Activated CD4-positive, alpha-beta T cell treated with anti-CD3 and anti-CD28 coated beads, Interleukin-2, amount 10 ng/mL, durations not matched to agents 24 days and 14 days (primary cell): ENCODE measurements around the gene COL4A5. TPM values are rescaled to one million over a fixed set of nuclear protein-coding genes. Genes with fewer than 3 reads are reported as not detected.

Source experiments
- DNase-seq: peaks from one replicate; pipeline ENCODE4 v3.0.0; 2022
- H3K27ac Mint-ChIP-seq: one replicate; pipeline ENCODE4 v1.8.0; 2022; ENCODE audit warnings: mild to moderate bottlenecking, mixed read lengths
- H3K27me3 Mint-ChIP-seq: one replicate; pipeline ENCODE4 v1.8.0; 2022; ENCODE audit warnings: mixed read lengths
- H3K36me3 Mint-ChIP-seq: one replicate; pipeline ENCODE4 v1.8.0; 2022; ENCODE audit warnings: low read depth, mild to moderate bottlenecking, mixed read lengths
- H3K4me1 Mint-ChIP-seq: one replicate; pipeline ENCODE4 v1.8.0; 2021; ENCODE audit warnings: mixed read lengths
- H3K4me3 Mint-ChIP-seq: one replicate; pipeline ENCODE4 v1.8.0; 2022; ENCODE audit warnings: mild to moderate bottlenecking, moderate library complexity, mixed read lengths
- H3K9me3 Mint-ChIP-seq: one replicate; pipeline ENCODE4 v1.8.0; 2021; ENCODE audit warnings: mixed read lengths
- intact Hi-C: fragments of 100-400 bp; cut with micrococcal nuclease; formaldehyde crosslinking; loops from one replicate; pipeline ENCODE4 v1.15.1; 2023
- total RNA-seq: library from RNA; stranded (reverse); gene quantifications from 2 replicates; pipeline ENCODE4 v1.2.3, GENCODE V29; 2022

COL4A5 gene
- total RNA-seq, 1 donor from 2014 or later, result not detected

DNA sequence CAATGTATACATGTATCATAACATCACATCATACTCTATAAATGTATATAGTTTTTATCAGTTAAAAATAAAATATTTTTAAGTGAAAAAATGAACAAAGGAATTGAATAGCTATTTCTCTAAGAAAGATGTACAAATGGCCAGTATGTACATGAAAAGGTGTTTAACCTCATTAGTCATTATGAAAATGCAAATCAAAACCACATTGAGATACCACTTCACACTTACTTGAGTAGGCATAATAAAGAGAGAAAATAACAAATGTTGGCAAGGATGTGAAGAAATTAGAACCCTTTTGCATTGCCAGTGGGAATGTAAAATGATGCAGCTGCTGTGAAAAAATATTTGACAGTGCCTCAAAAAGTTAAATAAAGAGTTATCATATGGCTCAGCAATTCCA, 201.2 kb downstream of the COL4A5 start:
- Mint-ChIP-seq H3K27ac (no peak overlapping the region), H3K36me3 (no peaks in the 10 kb centered on the region), H3K27me3 (no peaks in the 10 kb centered on the region), H3K4me3 (no peak overlapping the region), H3K9me3 (no peaks in the 10 kb centered on the region), H3K4me1 (no peaks in the 10 kb centered on the region)
- intact Hi-C loops, result no loop called here
- DNase-seq, result no peak

DNA sequence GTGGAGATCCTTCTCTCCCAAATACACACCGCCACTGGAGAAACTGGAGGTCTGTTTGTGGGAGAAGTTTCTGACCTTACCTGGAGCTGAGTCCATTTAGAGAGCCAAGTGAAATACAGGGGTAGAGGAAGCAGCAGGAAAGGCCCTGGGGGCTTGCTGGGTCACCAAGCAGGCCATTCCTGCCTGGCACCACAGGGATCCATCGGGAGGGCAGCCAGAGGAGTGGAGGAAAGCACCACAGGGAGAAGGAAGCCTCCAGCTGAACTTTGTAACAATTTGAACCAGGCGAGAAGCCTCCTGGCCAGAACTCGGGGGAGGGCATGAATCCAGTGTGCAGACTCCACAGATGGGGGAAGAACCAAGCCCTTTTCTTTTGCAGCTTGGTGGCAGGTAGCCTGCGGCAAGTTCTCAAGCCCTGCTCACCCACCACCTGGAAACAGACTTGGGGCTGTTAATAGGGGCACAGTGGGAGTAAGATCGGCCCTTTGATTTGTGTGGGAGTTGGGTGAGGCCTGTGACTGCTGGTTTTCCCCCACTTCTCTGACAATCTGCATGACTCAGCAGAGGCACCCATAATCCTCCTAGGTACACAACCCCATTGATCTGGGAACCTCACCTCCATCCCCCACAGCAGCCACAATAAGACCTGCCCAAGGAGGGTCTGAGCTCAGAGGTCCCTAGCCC, 202.1 kb downstream of the COL4A5 start:
- Mint-ChIP-seq H3K9me3 (no peaks in the 10 kb centered on the region), H3K36me3 (no peaks in the 10 kb centered on the region), H3K27ac (no peak overlapping the region), H3K27me3 (no peaks in the 10 kb centered on the region), H3K4me1 (no peaks in the 10 kb centered on the region), H3K4me3 (no peak overlapping the region)
- no peak for DNase-seq
- intact Hi-C loops, result no loop called here

DNA sequence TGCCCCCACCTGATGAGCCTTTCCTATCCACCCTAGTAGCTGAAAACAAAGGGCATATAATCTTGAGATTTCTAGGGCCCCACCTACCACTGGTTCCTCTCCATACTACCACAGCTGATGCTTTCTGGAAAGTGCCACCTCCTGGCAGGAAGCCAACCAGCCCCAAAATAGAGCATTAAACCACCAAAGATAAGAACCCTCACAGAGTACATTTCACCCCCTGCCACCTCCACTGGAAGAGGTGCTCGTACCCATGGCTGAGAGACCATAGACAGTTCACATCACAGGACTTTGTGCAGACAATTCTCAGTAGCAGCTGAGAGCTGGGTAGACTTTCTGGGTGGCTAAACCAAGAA, 202.6 kb downstream of the COL4A5 start:
- no peaks in the 10 kb centered on the region for H3K4me1 Mint-ChIP-seq
- no peak overlapping the region for H3K27ac Mint-ChIP-seq
- intact Hi-C loops, result no loop called here
- no peaks in the 10 kb centered on the region for H3K27me3 Mint-ChIP-seq
- H3K36me3 Mint-ChIP-seq, result no peaks in the 10 kb centered on the region
- no peak for DNase-seq
- H3K9me3 Mint-ChIP-seq, result no peaks in the 10 kb centered on the region
- H3K4me3 Mint-ChIP-seq, result no peak overlapping the region

DNA sequence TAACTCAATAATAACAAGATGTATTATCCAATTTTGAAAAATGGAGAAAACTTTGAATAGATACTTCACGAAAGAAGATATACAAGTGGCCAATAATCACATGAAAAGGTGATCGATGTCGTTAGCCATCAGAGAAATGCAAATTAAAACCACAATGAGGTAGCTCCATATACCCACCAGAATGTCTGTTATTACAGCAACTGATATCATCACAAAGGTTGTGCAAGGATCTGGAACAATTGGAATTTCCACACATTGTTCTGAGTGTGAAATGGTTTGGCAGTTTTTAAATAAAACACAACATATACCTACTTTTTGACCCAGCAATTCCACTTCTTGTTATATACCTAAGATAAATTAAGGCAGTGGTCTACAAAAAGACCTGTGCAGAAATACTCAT, 225.1 kb downstream of the COL4A5 start:
- no peak for DNase-seq
- Mint-ChIP-seq H3K4me3 (no peak overlapping the region), H3K36me3 (no peaks in the 10 kb centered on the region), H3K4me1 (no peaks in the 10 kb centered on the region), H3K27me3 (no peaks in the 10 kb centered on the region), H3K27ac (no peak overlapping the region), H3K9me3 (no peaks in the 10 kb centered on the region)
- intact Hi-C loops, result no loop called here

DNA sequence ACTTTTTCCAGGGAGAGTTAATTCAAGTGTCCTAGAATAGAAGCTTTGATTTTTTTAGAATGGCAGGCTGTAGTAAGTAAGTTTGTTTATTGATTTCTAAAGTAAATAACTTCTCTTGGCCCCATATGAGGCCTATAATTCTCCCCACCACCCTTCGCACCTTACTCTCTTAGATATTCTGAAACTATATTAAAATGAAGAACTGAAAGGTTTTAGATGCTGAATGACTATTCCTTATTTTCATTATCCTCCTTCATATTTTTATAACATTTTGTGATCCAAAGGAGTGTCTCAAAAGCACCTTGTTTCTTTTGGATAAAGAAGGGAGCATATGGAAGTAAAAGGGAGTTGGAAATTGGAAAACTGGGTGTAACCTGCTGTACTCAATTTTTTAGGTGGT, 226.5 kb downstream of the COL4A5 start:
- no peaks in the 10 kb centered on the region for H3K36me3 Mint-ChIP-seq
- no peak overlapping the region for H3K4me3 Mint-ChIP-seq
- no peak for DNase-seq
- H3K4me1 Mint-ChIP-seq, result no peaks in the 10 kb centered on the region
- intact Hi-C loops, result no loop called here
- no peak overlapping the region for H3K27ac Mint-ChIP-seq
- H3K9me3 Mint-ChIP-seq, result no peaks in the 10 kb centered on the region
- H3K27me3 Mint-ChIP-seq, result no peaks in the 10 kb centered on the region

DNA sequence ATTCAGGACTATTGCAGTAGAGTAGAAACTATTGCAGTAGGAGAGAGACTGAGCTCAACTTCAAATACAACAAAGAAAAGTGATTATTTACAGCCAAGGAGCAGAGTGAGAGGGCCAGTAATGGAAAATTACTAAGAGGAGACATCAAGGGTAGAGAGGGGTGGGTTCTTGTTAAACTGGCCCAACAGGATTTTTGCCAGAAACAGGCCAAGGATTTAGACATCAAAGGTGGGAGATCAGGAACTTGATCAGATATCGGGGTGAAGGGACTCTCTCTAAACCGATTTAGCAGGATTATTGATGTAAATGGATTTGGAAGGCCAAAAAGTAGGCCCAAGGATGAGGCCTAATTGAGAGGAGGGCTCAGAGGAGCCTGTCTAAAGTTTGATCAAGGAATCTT, 231.9 kb downstream of the COL4A5 start:
- H3K27ac Mint-ChIP-seq, result no peak overlapping the region
- no peak for DNase-seq
- H3K4me3 Mint-ChIP-seq, result no peak overlapping the region
- intact Hi-C loops, result no loop called here
- H3K27me3 Mint-ChIP-seq, result no peaks in the 10 kb centered on the region
- H3K36me3 Mint-ChIP-seq, result no peaks in the 10 kb centered on the region
- H3K9me3 Mint-ChIP-seq, result no peaks in the 10 kb centered on the region
- no peaks in the 10 kb centered on the region for H3K4me1 Mint-ChIP-seq

DNA sequence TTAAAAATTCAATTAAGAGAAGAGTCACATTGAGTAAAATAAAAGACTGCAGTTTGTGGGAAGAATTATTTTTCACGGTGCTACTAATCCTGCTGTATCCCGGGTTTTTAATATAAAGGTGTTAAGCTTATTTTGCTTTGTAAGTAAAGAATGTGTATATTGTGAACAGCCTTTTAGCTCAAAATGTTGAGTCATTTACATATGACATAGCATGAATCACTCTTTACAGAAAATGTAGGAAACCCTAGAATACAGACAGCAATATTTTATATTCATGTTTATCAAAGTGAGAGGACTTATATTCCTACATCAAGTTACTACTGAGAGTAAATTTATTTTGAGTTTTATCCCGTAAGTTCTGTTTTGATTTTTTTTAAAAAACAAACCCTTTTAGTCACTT, 257.1 kb downstream of the COL4A5 start:
- H3K4me1 Mint-ChIP-seq, result no peaks in the 10 kb centered on the region
- DNase-seq, result no peak
- H3K36me3 Mint-ChIP-seq, result no peaks in the 10 kb centered on the region
- no peaks in the 10 kb centered on the region for H3K9me3 Mint-ChIP-seq
- no peak overlapping the region for H3K27ac Mint-ChIP-seq
- intact Hi-C loops, result no loop called here
- H3K4me3 Mint-ChIP-seq, result no peak overlapping the region
- H3K27me3 Mint-ChIP-seq, result no peaks in the 10 kb centered on the region

DNA sequence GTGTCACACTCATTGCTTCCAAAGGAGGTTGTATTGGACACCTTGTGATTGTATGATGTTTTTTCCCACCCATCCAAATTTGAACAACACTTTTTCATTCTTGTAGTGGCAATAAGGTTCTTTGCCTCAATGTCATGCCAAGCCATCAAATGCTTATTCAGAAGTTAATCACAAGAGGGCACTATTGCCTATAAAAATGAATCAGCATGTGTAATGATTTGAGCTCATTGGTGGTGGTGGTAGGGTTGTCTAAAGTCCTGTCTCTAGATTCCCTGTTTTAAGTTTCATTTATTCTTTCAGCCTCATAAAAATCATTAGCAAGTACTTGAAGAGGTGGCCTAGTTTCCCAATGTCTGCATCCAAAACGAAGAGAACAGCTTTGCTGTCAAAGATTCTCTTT, 259.7 kb downstream of the COL4A5 start:
- no peak overlapping the region for H3K4me3 Mint-ChIP-seq
- no peaks in the 10 kb centered on the region for H3K27me3 Mint-ChIP-seq
- H3K27ac Mint-ChIP-seq, result no peak overlapping the region
- H3K36me3 Mint-ChIP-seq, result no peaks in the 10 kb centered on the region
- no peaks in the 10 kb centered on the region for H3K4me1 Mint-ChIP-seq
- DNase-seq, result no peak
- intact Hi-C loops, result no loop called here
- H3K9me3 Mint-ChIP-seq, result no peaks in the 10 kb centered on the region

DNA sequence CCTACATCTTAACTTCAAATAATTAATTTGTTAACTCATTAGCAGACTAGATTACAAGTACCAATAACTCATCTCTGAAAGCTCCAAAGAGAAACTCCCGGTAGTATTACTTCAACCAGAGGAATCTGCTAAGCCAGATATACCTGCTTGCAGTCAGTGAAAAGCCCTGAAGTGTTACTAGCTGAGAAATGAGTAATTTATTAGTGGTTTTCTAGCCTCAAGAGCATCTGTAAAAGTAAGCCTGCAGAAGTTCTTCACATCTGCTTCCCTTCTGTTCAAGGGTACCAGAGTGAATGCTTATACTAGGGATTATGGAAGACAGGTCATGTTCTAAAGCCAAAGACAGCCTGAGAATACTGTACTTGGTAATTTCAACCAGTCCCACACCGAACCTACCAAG, 262.0 kb downstream of the COL4A5 start:
- Mint-ChIP-seq H3K4me3 (no peak overlapping the region), H3K27me3 (no peaks in the 10 kb centered on the region), H3K27ac (no peak overlapping the region), H3K4me1 (no peaks in the 10 kb centered on the region), H3K9me3 (no peaks in the 10 kb centered on the region), H3K36me3 (no peaks in the 10 kb centered on the region)
- DNase-seq, result no peak
- intact Hi-C loops, result no loop called here

DNA sequence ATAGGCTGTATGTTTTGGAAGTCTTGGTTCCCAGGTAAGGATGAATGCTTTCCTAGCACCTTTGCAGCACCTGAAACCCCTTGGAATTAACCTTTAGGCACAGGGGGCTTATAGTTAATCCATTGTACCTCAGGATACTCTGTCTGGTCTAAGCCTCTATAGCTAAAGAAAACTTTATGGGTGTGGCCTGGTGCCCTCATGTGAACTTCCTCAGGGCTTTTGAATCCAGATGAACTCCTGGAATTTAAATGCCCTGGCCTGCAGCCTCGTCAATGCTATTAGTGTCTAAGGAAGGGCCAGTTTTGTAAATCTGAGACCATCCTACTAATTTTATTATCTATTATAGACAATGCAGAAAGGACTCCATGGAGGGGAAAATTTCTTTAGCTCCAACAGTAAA, 262.9 kb downstream of the COL4A5 start:
- intact Hi-C loops, result no loop called here
- Mint-ChIP-seq H3K4me3 (no peak overlapping the region), H3K9me3 (no peaks in the 10 kb centered on the region), H3K36me3 (no peaks in the 10 kb centered on the region), H3K4me1 (no peaks in the 10 kb centered on the region), H3K27ac (no peak overlapping the region), H3K27me3 (no peaks in the 10 kb centered on the region)
- no peak for DNase-seq

DNA sequence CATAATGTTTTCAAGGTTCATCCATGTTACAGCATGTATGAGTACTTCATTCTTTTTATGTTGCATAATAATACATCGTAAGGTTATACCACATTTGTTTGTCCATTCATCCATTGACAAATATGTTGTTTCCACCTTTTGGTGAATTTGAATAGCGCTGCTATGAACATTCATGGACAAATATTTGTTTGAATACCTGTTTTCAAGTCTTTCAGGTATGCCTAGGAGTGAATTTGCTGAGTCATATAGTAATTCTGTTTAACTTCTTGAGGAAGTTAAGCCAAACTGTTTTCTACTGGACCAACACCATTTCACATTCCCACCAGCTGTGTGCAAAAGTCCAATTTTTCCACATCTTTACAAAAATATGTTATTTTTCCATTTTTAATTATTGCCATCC, 265.2 kb downstream of the COL4A5 start:
- Mint-ChIP-seq H3K27me3 (no peaks in the 10 kb centered on the region), H3K4me3 (no peak overlapping the region), H3K9me3 (no peaks in the 10 kb centered on the region), H3K27ac (no peak overlapping the region), H3K4me1 (no peaks in the 10 kb centered on the region), H3K36me3 (no peaks in the 10 kb centered on the region)
- no peak for DNase-seq
- intact Hi-C loops, result no loop called here

DNA sequence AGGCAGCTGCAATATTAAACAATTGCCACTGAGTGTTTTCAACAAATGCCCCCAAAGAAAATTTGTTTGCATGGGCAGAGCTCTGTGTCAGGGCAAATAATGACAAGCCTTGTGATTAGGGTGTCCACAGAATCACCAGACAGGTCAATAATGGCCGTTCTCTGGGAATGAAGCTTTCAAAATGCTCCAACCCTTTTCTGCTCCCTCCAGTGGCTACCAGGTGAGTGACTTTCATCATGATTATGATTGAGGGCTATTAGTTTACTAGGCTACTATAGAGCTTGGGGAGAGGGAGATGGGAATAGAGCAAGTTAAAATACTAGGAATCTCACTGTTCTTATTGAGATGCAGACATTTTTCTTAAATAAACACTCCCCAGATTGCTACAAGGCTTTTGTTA, 273.2 kb downstream of the COL4A5 start:
- Mint-ChIP-seq H3K4me3 (no peak overlapping the region), H3K27me3 (no peaks in the 10 kb centered on the region), H3K27ac (no peak overlapping the region), H3K36me3 (no peaks in the 10 kb centered on the region), H3K9me3 (no peaks in the 10 kb centered on the region), H3K4me1 (no peaks in the 10 kb centered on the region)
- no peak for DNase-seq
- intact Hi-C loops, result no loop called here

DNA sequence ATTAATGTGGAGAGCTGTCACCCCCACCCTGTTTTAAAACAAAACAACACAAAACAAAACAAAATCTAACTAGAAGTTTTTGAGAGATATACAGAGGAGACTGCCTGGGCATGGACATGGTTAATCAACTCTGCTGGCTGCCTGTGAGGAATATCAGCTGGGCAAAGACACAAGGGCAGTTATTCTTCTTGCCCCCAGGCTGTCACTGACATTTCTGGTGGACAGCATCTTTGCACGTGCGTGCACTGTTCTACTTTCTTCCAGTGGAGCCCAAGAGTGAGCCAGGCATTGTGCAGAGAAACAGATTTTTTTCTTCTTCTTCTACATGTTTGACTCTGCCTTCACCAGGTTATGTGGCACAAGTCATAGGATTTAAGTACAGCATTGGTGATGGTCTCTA, 282.9 kb downstream of the COL4A5 start:
- intact Hi-C loops, result no loop called here
- Mint-ChIP-seq H3K36me3 (no peaks in the 10 kb centered on the region), H3K27ac (no peak overlapping the region), H3K4me1 (no peaks in the 10 kb centered on the region), H3K27me3 (no peaks in the 10 kb centered on the region), H3K4me3 (no peak overlapping the region), H3K9me3 (no peaks in the 10 kb centered on the region)
- DNase-seq, result no peak

DNA sequence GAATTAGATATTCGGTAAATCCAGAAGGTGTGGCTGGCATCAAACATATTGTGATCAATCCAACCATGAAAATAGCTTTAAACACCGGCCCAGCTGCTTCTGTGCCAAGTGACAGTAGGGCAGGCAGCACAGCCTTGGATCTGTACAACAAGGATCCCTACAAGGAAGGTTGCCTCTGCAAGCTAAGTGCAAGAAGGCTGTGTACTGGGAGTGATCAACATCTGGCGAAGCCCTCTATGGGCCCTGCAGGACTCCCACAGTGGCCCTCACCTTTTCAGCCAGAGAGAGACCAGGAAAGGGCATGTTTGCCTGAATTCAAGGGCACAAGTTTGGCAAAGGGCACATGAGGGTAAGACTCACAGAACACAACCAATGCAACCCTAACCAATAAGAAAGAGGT, 287.1 kb downstream of the COL4A5 start:
- H3K4me3 Mint-ChIP-seq, result no peak overlapping the region
- H3K27me3 Mint-ChIP-seq, result peaks cover 5% of the 10 kb centered on the region
- intact Hi-C loops, result no loop called here
- H3K4me1 Mint-ChIP-seq, result no peaks in the 10 kb centered on the region
- no peak overlapping the region for H3K27ac Mint-ChIP-seq
- no peaks in the 10 kb centered on the region for H3K9me3 Mint-ChIP-seq
- DNase-seq, result no peak
- no peaks in the 10 kb centered on the region for H3K36me3 Mint-ChIP-seq

DNA sequence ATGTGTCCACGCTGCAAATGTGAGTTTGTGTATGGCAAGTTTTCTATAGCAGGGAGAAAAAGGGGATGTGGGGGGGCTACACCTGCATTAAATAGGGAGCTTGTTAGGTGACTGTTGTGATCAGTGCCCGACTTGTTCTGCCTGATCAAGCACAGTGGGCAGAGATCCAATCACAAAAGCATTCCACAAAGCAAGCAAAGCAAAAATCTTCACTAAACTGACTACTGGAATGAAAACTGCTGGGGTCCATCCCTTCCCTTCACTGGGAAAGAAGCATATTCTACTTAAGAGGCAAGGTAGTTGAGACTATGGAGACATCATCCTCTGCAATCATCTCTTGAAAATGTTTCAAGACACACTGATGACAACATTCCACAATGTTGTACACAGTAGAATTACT, 291.5 kb downstream of the COL4A5 start:
- Mint-ChIP-seq H3K36me3 (no peaks in the 10 kb centered on the region), H3K4me3 (no peak overlapping the region), H3K27ac (no peak overlapping the region), H3K27me3 (peaks cover 37% of the 10 kb centered on the region), H3K9me3 (no peaks in the 10 kb centered on the region), H3K4me1 (no peaks in the 10 kb centered on the region)
- intact Hi-C loops, result loop anchor here (10.0 kb wide), 1 partner anchor 84 kb away; no protein-coding TSS in a partner anchor
- DNase-seq, result no peak
